AG04449 (cell line): Measurements from ENCODE around the gene PASK.

Experiments used
- CTCF ChIA-PET: fragments of 350-600 bp; formaldehyde crosslinking; extraction: SDS; loops from one replicate; lab custom pipeline; 2021; ENCODE audit warnings: antibody characterized with exemption; lab: Yijun Ruan, JAX
- POLR2A ChIA-PET: fragments of 400-600, 350-600 bp; formaldehyde crosslinking; extraction: SDS; loops from one replicate; lab custom pipeline; 2020; ENCODE audit warnings: antibody characterized with exemption, inconsistent platforms; lab: Yijun Ruan, JAX
- DNase-seq: peaks from one replicate; pipeline ENCODE4 v3.0.0-alpha.2; 2010; ENCODE audit warnings: low read depth, low spot score
- H3K4me3 ChIP-seq: 2 replicates; pipeline ENCODE4 v1.5.1; 2011; ENCODE audit warnings: low read depth, mild to moderate bottlenecking, control low read depth, low read length
- TF ChIP-seq, protein P1 (sequence below): IDR thresholded peaks from one replicate; pipeline ENCODE4 v1.5.1; 2011; ENCODE audit warnings: mild to moderate bottlenecking, moderate library complexity, low read length, control low read depth, inconsistent platforms; ENCODE audit not compliant: insufficient read depth; ENCODE audit errors: missing control alignments

PASK gene

DNA sequence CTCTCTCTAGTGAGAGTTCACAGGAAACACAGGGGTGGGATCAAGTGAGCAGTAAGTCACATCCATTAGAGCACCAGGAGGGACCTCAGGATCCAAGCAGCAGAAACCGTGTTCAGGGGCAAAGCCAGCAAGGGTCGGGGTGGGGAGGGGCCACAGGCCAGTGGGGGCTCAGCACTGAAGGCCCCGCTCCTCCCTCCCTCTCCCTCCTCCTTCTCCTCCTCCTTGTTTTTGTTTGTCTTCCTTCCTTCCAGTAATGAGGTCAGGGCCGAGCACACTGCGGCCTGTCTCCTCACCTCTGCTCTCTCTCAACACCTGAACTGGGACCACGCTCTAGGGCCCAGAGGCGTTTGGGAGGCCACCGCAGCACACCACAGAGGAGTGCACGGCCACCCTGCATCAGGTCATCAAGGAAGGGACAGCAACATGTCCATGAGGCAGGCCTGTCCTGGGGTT, 68.1 kb downstream of the PASK start:
- POLR2A ChIA-PET, result interaction anchor here (0.6 kb wide), 1 partner anchor 21 kb away, joined by 3 read pairs; the partner anchor contains the start of gene MTERF4
- CTCF ChIA-PET, result interaction anchor here (1.0 kb wide), 1 partner anchor 144 kb away, joined by 3 read pairs; no protein-coding TSS in a partner anchor
- no peak for DNase-seq
- H3K4me3 ChIP-seq, result no peak overlapping the region
- TF ChIP-seq, protein P1, sequence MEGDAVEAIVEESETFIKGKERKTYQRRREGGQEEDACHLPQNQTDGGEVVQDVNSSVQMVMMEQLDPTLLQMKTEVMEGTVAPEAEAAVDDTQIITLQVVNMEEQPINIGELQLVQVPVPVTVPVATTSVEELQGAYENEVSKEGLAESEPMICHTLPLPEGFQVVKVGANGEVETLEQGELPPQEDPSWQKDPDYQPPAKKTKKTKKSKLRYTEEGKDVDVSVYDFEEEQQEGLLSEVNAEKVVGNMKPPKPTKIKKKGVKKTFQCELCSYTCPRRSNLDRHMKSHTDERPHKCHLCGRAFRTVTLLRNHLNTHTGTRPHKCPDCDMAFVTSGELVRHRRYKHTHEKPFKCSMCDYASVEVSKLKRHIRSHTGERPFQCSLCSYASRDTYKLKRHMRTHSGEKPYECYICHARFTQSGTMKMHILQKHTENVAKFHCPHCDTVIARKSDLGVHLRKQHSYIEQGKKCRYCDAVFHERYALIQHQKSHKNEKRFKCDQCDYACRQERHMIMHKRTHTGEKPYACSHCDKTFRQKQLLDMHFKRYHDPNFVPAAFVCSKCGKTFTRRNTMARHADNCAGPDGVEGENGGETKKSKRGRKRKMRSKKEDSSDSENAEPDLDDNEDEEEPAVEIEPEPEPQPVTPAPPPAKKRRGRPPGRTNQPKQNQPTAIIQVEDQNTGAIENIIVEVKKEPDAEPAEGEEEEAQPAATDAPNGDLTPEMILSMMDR, result no peak

GRCh38 chr2:241080405-241081189, 68.7 kb downstream of the PASK start:
- ChIA-PET CTCF (no interaction called here), POLR2A (no interaction called here)
- H3K4me3 ChIP-seq, result no peak overlapping the region
- TF ChIP-seq, protein P1, result no peak
- no peak for DNase-seq

DNA sequence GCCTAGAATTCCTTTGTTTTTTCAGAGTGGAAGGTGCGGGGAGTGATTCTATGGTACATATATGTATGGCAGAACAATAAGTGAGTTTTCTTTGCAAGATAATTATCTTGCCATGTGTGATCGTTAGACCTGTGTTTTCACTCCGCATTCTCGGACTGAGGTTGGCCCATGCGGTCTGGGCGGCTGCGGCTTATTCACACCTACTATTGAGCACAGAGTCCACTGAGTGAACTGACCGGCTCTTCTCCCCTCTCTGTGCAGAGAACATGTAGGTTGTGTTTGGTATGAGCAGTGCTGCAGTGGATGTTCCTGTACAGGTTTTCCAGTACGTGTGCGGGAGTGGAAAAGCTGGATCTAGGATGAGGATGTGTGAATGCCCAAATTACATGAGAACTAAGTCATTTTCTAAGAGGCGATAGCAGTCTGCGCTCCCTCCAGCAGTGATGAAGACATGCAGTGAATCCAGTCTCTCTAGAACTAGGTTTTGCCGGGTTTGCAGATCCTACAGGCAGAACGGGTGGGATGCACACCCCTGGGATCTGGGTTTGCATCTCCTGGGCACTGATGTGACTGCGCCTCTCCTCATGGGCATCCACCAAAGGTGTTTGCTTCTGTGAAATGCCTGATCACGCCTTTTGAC, 74.3 kb downstream of the PASK start:
- no peak for DNase-seq
- ChIA-PET POLR2A (no interaction called here), CTCF (no interaction called here)
- TF ChIP-seq, protein P1, result no peak
- no peak overlapping the region for H3K4me3 ChIP-seq

DNA sequence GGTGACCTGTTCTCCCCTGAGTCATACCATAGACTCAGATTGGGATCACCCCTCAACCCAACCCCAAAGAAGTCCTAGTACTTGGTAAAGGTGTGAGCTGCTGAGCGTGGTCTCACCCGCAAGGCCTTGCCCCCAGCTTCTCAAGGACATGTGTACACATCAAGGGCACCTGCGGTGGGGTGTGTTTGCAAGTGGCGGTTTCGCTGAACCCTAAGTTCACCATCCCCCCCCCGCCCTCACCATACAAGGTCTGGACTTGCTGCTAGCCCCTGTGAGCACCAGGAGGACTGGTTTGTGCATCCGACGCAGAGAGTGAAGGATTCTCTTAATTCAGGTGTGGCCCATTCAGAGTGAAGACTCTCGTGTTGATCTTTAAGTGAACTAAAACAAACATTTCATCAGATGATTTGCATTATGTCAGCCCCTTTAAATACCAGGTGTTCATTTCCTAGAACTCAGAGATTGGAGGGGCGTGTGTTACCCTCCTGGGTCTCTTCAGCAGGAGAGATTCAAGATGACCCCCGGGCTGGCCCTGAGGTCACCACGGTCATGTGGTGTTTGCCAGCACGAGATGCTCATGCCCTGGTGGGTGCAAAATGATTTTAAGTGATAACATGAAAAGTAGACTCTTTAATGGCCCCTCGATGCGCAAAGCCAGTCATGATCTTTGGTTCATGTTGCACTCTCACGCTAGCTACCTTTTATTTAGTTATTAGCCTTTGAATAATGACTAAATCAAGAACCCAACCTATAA, 75.0 kb downstream of the PASK start:
- no peak for DNase-seq
- ChIA-PET POLR2A (no interaction called here), CTCF (no interaction called here)
- TF ChIP-seq, protein P1, result no peak
- H3K4me3 ChIP-seq, result no peak overlapping the region

GRCh38 chr2:241073166-241074064, 75.9 kb downstream of the PASK start:
- DNase-seq, result no peak
- CTCF ChIA-PET, result no interaction called here
- no peak overlapping the region for H3K4me3 ChIP-seq
- POLR2A ChIA-PET, result no interaction called here
- TF ChIP-seq, protein P1, result no peak
